ENCODE results near the gene DROSHA.

DROSHA gene

DNA sequence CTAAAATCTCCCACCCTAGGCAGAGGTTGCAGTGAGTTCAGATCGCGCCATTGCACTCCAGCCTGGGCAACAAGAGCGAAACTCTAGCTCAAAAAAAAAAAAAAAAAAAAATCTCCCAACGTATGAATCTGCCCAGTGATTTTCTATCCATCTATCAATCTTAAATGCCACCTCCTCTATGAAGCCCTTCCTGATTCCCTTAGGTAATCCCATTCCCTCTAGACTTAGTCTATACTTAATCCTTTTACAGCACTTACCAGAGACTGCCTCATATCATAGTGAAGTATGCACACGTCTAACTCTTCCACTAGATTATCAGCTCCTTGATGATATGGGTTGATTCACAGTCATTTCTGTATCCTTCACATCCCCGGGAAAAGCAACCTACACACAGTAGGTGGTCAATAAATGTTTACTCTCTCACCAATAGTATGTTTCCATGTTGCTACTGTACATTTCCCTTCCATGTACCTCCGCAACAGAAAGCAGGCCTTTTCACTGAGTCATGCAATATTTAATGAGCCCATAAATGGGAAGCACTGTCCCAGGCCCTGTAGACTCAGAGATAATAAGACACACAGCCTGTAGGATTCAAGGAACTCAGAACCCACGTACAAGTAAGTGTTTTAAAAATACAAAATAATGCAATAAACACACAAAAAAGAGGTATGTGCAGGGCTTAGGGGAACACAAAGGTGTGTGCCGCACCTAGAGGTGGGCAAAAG lies 1.2 kb downstream of the DROSHA start:
- no peak for DNase-seq

DNA sequence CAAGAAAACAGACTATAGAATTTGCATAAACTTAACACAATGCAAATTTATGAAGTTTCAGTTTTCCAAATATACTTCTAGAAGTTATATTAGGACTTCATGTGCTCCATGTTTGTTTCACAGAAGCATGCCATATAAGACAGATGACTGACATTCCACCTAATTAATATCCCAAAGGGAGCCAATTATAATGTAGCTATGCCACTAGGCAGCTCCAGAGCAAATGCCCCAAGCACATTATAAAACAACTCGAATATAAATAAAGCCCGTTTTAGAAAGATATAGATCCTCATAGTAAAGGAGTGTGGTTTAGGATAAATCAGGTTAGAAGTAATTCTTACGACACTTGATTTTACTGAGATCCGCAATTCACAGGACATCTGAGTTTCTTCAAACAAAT lies 8.9 kb downstream of the DROSHA start:
- DNase-seq, result no peak

DNA sequence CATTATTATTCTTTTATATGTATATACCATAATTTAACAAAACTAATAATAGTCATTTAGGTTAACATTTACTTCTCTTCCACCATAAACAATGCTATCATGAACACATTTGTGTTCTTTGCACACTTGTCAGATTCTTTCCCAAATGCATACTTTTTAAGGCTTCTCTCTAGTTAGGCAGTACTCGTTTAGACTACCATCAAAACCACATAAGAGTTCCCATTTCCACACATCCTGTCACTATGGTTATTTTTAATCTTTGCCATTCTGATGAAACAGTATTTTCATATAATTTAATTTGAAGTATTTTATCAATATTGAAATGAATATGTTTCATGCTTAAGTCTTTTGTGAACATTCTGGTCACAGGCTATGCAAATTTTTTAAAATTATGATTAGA lies 15.1 kb downstream of the DROSHA start:
- no peak for DNase-seq

DNA sequence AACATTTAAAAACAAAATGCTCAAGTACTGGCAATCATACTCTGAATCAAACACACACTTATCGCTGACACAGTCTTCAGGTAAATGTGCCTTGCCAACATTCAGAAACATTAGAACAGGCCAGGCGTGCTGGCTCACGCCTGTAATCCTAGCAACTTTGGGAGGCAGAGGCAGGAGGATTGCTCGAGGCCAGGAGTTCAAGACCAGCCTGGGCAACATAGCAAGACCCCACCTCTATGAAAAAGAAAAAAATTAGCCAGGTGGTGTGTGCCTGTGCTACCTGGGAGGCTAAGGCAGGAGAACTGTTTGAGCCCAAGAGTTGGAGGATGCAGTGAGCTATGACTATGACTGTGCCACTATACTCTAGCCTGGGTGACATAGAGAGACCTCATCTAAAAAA lies 20.6 kb downstream of the DROSHA start:
- no peak for DNase-seq

DNA sequence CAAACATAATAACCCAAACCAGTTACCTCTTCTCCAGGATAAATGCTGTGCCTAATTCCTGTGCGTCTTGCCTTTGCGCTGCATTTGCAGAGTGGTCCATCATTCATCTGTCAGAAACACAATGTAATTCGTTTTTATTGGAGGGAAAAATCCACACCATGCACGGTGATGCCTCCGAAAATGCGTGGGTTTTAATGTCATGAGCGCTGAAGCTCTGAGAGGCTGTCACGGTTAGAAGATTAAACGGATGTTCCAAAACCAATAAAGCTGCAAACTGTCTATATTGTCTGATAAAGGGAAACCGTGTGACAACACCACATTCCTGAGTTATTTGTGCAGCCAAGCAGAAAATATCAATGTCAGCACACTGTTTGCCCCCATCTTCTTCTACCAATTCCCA lies 27.4 kb downstream of the DROSHA start:
- DNase-seq, result no peak

DNA sequence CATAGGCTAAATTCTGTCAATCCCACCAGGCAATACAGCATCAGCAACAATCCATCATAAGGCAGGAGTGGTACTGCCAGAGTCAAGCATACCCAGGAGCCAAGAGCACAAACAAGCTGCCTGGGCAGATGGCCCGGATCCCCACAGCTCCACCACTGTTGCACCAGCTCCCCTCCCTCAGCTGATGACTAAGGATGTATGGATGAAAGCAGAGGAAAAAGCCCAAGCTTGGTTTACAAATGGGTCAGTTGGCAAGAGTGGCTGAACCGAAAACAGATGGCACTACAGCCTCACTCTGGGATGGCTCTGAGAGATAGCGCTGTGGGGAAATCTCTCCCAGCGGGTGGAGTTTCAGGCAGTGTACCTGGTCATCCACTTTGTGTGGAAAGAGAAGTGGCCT lies 29.4 kb downstream of the DROSHA start:
- DNase-seq, result no peak

DNA sequence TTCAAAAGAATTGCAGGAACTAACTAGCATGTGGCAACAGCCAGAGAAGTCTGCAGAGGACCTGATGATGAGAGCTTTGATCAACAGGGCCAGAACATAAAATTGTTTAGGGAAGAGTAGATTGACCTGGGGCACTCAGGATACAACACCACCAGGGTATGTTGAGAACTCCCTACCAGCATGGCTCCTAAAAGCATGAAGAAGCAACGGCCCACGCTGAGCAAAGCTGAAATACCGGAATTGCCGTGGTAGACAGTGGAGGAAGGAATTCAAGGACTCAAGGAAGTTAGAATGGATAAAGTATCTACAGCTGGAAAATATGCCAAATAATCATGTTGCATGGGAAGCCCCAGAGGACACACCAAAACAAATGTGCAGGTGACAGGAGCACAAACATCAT lies 31.6 kb downstream of the DROSHA start:
- DNase-seq, result no peak

DNA sequence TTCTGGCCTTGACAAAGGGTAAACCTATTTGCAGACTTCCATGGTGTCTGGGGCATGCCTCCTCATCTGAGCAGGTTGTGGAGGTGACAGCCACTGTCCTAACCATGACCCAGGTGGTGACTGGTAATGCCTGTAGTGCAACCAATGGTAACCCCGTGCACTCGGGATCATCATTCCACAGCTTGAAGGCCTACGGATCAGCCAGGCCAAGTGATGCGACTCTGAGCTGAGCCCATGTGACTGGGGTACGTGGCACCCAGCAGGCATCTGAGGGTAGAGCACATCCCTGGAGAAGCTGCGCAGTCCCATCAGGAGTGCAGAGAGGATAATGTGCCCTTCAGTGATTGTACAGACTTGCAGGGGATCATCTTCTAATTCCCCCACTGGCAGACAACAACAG lies 35.0 kb downstream of the DROSHA start:
- no peak for DNase-seq

DNA sequence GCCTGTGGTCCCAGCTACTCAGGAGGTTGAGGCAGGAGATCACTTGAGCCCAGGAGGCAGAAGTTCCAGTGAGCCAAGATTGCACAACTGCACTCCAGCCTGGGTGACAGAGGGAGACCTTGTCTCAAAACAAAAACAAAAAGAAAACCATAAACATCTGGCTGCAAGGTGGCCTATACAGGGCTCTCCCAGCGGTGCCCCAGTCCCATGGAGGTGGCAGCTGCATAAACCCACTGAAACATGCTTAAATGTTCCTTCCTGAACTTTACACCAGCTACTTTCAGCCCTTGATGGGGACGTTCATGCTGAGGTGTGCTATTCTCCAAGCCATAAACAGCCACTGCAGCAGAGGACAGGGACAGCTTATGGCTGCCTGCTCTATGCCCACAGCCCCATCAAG lies 35.6 kb downstream of the DROSHA start:
- DNase-seq, result no peak

DNA sequence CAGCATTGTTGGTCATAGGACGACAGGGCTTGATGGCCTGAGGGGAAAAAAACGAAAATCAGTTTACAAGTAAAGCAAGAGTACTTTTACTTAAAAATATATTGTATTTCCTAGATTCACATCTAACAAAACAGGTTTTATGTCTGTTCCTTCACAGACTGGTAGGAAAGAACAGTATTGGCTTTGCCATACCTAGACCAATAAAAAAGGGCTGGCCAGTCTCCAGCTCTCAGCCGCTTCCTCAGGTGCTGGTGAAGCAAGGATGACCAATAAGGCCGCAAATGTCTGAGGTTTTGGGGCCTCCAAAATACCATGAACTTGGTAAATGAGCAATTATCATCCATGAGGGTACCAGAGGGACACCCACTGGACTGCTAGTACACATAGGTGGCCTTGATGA lies 36.6 kb downstream of the DROSHA start:
- no peak for DNase-seq

DNA sequence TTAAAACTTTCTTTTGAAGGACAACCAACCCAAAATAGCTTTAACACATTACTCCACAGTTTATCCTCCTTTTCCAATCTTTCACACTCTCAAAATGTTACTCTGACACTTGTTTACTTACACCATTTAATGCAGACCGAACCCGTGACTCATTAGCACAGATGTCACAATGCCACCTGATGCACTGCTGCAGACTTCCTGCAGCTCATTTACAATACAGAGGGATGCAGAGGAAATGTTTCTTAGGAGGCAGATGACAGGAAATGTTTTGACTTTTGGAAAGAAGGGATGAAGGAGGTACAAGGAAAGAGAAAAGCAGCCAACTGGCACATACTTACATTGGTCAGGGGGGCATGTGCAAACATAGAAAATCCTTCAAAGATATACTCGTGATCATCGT lies 39.0 kb downstream of the DROSHA start:
- no peak for DNase-seq

DNA sequence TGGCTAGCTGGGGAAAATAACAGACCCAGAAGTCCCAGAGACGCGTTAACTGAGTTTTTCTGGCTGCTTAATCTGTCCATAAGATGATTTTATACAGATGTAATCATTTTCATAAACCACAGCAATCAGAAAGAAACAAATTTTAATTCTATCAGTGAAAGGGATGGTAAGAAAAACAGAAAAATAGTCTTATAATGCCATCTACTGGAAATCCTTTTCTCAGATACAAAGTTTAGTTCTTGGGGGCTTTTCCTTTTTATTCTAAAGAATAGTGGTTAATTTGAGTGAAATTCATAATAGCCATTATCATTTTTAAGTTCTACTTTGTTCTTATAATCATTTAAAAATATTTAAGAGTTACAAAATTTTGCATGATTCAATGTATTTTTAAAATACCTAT lies 44.4 kb downstream of the DROSHA start:
- DNase-seq, result no peak

DNA sequence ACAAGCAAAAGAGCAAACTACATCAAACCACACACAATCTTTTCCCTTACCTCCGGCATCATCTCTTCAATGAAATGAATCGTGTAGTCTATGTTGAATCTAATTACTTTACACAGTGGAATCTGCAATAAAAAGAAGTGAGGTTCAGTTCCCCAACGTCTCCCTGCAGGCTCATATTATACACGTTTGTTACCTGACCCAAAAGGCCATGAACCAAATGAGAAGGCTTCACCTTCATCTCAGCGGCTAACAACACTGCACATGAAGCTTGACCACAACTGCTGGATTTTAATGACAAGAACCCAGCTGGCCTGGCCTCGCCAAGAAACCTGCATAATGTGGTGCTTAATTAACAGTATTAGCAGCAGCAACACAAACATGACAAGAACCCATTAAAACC lies 45.5 kb downstream of the DROSHA start:
- DNase-seq, result no peak

DNA sequence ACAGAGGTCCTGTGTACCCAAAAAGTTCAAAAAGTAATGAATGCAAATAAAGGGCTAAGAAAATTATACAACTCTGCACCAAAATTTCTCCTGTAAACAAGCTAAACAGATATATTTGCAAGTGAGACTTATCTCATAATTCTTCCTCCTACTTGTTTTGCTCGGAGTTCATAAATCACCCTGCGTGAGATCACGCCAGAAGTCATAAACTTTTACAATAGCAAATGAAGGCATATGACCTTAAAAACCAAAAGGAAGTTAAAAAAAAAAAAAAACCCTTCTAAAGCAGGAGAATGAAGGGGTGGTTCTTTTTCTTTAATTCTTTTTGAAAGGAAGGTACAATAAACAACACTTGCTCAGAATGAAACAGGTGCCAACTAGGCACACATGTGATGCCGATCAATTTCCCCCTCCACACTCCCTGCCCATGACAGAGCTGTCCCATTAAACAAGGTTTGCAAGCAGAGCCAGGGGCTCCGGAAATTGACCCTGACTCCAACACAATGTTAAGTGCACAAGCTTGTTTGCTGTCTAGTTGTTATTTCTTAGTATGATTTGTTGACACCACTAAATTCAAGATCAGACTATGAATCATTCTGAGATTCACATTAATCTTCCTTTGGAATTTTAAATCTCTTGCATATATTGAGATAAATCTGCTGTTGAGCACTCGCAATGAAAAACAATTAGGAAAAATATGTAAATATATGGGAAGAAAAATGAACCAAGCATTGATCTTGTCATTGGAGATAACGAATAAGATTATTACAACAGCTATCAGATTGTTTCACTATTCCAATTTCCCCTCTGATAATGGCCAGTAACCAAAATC lies 46.3 kb downstream of the DROSHA start:
- DNase-seq, result no peak

DNA sequence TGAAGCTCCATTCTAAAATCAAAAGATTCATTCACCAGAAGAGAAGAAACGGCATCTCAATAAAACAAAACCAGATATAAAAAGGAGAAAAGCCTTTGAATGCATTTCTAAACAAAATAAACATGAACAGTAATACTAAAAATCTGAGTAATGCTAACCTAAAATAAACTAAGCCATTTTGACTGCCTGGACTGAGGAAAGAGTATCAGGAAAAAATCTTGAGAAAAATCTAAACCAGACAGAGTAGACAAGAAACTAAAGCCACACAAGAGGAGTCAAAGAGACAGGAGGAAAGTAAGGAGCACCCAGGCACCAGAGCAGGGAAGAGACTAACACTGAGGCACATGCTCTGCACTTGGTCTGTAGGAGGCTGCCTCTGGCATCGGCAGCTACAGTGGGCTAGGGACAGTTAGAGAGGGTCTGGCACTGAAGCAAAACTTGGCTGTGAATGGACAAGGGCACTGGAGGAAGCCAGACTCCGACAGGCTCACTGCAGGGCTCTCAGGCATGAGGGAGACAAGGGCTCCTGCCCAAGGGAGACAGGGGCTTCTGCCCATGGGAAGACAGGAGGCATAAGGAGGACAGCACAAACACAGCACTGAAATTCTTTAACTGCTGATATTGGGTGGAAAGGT lies 50.2 kb downstream of the DROSHA start:
- no peak for DNase-seq

DNA sequence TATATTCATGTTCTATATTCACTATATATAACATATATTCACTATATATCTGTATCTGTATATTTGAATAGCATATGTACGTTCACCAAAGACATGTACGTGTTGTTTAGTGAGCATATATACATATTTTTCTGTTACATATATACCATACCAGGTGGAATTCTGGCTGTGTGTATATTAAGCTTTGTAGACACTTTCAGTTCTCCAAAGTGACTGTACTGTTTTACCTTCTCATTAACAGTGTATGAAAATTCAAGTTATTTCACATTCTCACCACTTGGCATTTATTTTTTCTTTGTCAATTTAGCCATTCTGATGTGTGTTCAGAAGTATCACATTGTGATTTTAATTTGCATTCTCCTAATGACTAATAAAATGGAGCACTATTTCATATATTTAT lies 52.2 kb downstream of the DROSHA start:
- no peak for DNase-seq

DNA sequence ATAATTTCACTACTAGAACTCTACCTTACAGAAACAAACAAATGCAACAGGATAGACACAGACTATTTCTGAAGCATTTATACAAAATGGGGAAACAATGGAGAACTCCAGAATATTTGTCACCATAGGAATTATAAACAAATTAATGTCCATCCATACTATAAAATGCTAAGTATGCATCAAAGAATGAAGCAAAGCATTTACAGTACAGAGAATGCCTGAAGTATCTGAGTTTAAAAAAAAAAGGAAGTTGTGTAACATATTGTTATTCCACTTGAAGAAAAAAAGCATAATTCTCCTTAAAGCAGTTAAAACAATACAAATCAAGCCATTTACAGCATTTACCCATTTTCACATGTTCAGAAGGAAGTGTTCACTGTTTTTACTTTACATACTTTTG lies 53.0 kb downstream of the DROSHA start:
- DNase-seq, result no peak

DNA sequence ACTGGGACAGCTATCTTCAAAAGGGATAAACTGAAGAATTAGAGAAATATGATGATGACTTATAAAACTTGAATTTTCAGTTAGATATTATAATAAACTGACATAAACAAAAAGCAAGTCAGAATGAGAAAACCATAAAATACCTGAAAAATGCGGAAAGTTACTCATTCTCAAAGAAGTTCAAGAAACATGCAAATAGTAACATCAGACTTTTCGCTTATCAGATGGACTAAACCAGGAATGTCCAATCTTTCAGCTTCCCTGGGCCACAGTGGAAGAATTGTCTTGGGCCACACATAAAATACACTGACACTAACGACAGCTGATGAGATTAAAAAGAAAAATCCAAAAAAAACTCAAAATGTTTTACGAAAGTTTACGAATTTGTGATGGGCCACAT lies 53.9 kb downstream of the DROSHA start:
- DNase-seq, result no peak

DNA sequence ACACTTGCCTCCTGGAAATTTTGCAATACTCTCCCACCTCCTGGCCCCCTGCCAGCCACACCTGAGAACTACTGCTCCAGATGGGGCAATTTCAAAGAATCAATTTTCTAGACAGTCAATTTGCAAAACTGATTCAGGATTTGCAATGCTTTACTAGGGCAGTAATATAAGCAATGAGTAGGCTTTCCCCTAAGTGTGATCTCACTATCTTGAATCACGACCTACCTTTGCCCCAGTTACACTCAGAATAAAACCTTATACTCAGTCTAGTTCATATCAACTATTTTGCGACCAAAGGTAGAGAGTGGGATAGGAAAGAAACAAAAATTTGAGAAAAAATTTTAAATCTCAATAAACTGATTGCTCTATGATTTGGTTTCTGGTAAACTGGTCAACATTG lies 54.4 kb downstream of the DROSHA start:
- DNase-seq, result no peak

DNA sequence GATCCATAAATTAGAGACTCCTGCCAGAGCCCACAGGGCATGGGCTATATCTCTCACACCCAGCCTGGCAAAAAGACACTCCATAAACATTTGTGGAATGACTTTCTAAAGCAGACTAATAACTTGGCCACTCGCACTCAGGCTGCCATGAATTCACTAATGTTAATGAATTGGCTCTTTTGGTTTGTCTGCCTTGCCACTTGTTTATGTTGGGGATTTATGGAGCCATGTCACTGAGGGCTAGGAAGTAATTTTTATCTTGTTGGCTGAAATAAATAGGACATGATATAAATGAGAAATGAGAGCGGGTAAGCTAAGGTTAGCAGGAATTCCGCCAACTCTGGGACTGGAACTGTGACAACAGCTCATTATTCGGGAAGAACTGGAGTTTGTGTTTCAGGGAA lies 55.2 kb downstream of the DROSHA start:
- no peak for DNase-seq

DNA sequence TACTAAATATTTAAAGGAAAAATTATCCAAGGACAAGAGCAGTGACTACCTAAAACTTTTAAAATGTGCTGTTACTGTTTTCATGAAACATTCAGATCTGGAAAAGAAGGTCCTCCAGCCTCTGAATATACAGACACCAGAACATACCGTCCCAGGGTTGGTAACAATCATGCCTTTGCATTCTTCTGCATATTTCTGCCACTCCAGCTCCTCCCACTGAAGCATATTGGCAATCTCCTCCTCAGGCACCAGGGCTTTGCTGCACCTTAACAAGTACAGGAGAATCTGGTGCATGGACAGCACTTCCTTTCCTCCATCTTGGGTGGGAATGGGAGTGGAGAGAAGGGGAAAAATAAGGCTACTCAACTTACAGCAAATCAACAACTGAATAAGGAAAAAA lies 60.0 kb downstream of the DROSHA start:
- no peak for DNase-seq

DNA sequence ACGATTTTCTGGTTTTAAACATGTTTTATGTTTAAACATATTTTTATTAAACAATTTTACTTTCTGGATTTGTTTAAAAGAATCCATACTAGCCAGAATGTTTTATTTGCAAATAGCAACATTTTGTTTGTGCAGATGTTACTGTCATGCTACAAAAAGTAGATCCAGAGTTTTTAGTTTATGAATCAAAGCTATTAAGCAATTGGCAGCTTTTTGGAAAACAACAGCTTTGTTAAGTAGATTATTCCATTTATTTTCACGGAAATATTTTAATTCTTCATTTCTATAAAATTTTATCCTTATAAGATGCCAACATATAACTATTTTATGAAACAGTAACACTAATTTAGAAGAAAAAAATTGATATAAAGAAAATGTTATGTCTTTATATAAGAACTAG lies 60.9 kb downstream of the DROSHA start:
- DNase-seq, result no peak

DNA sequence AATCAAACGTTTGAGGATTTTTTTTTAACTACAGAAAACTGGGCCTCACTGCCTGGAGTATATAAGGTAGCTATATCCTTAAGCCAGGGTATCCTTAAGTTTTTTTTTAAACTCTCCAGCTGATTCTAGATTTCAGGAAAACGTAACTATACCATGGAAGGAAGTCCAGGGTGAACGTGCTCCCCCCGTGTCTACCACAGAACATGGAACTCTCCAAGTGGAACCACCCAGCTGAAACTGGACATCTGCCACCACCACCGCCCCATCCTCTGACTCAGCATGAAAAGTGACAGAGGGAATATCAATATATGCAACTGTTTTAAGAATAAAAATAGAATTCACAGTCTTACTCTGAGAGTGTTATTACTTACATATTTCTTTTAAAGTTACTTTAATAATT lies 61.3 kb downstream of the DROSHA start:
- DNase-seq, result no peak

DNA sequence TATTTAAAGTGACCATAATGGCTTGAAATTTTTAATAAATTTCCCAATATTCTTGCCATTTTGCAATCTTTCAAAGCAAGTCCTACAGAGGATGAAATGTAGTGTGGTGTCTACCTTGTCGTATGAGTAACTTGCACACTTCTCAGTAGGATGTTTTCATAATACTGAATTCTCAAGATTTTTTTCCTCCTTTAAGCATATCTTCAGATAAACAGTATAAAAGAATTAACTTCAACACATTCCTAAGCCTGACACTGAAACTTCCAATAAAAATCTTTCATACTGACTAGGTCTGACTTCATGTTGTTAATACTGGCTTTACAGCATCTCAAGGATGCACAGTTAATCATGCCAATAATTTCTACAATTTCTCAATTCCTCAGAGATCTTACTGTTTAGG lies 62.0 kb downstream of the DROSHA start:
- DNase-seq, result no peak

Measured in GOT3 (cell line).